ENCODE results near the gene SUPT3H.
A peak's percentile ranks its signal among the peaks of the same experiment; 100 is the strongest.
"Not testable (repeated sequence)": the region's sequence is repeated elsewhere in the genome, so short reads cannot be mapped to it uniquely, and the experiment has no call there.

Gene SUPT3H

DNA sequence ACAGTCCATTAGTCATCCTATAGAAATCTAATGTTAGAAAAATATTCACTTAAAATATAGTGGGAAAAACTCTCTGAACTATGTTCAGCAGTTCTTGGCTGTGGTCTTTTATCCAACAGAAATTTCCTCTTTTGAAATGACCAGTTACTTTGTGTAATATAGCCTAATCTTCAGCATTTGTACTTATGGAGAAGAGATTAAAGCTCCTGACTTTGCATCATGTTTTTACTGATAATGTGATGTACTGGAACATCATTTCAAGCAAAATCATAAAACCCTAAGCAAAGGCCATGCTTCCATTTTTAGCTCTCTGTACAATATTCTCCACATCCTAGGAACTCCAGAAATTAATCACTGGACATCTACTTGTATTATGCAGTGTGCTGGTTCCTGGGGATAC, 480.4 kb downstream of the SUPT3H start:
- no peaks in the 10 kb centered on the region for H3K9me3 ChIP-seq (ENCODE audit: low read depth, low read length)
- no peak overlapping the region for H3K9ac ChIP-seq (ENCODE audit: insufficient read length)
- no peak overlapping the region for H3K4me3 ChIP-seq
- no peak for TF ChIP-seq FOXP2 (optimal IDR thresholded peaks at IDR 0.05; ENCODE audit: control extremely low read depth, extremely low read length, insufficient read depth)
- TF ChIP-seq POLR2AphosphoS5 (IDR thresholded peaks at IDR 0.05; ENCODE audit: borderline replicate concordance, low read depth, low read length), result no peak
- no peak for TF ChIP-seq EZH2 (IDR thresholded peaks at IDR 0.05)
- H3K36me3 ChIP-seq (ENCODE audit: insufficient read depth, low read length), result no peaks in the 10 kb centered on the region
- no peak for DNase-seq (ENCODE audit: low read depth, low spot score)
- peak overlapping the region; percentile 58 for H3K27ac ChIP-seq

DNA sequence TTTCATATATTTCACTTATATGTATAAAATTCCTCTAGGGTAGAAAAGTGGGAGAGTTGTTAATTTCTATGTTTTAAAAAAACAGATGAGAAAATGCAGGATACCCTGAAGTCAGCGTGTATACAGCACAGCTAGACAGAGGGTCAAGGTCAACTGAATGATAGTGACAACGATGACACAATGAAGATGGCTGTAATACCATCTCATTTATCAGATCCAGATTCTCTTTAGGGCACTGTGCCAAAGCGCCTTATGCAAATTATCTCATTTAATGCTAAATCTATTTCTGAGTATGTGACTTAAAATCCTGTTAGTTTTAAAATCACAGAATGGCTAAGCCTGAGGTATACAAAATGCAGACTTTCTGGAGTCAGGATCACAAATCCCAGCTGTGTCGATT, 481.0 kb downstream of the SUPT3H start:
- Histone ChIP-seq H3K27ac (peak overlapping the region; percentile 58), H3K9ac (ENCODE audit: insufficient read length) (no peak overlapping the region), H3K36me3 (ENCODE audit: insufficient read depth, low read length) (no peaks in the 10 kb centered on the region), H3K9me3 (ENCODE audit: low read depth, low read length) (no peaks in the 10 kb centered on the region), H3K4me3 (peak overlapping the region; percentile 31; the same call in 1 of the 2 replicates)
- TF ChIP-seq FOXP2 (optimal IDR thresholded peaks at IDR 0.05; ENCODE audit: control extremely low read depth, extremely low read length, insufficient read depth), result no peak
- TF ChIP-seq POLR2AphosphoS5 (IDR thresholded peaks at IDR 0.05; ENCODE audit: borderline replicate concordance, low read depth, low read length), result no peak
- no peak for TF ChIP-seq EZH2 (IDR thresholded peaks at IDR 0.05)
- peak; percentile 51 for DNase-seq (ENCODE audit: low read depth, low spot score)

DNA sequence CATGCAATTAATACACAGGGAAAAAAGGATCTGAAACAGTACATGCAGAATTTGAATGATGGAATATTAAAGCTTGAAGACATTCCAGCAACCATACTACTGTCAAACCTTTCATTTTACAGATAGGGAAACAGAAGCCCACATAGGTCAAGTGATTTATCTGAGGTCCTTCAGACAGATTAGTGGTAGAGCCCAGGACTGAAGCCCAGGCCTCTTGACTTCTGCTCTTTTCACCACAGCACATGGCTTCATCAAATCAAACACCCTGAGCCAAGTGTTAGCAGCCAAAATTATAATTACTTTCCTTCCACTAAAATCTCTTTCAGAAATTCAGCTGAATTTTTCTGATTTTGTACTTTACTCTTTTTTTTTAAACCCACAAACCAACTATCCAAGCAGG, 485.2 kb downstream of the SUPT3H start:
- no peak for TF ChIP-seq FOXP2 (optimal IDR thresholded peaks at IDR 0.05; ENCODE audit: control extremely low read depth, extremely low read length, insufficient read depth)
- no peak for TF ChIP-seq EZH2 (IDR thresholded peaks at IDR 0.05)
- no peak for TF ChIP-seq POLR2AphosphoS5 (IDR thresholded peaks at IDR 0.05; ENCODE audit: borderline replicate concordance, low read depth, low read length)
- Histone ChIP-seq H3K36me3 (ENCODE audit: insufficient read depth, low read length) (no peaks in the 10 kb centered on the region), H3K27ac (no peak overlapping the region), H3K9me3 (ENCODE audit: low read depth, low read length) (no peaks in the 10 kb centered on the region), H3K9ac (ENCODE audit: insufficient read length) (no peak overlapping the region), H3K4me3 (no peak overlapping the region)
- no peak for DNase-seq (ENCODE audit: low read depth, low spot score)

DNA sequence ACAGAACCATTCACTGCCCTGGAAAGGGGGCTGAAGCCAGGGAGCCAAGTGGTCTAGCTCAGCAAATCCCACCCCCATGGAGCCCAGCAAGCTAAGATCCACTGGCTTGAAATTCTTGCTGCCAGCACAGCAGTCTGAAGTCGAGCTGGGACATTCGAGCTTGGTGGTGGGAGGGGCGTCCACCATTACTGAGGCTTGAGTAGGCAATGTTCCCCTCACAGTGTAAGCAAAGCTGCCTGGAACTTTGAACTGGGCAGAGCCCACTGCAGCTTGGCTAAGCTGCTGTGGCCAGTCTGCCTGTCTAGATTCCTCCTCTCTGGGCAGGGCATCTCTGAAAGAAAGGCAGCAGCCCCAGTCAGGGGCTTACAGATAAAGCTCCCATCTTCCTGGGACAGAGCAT, 498.7 kb downstream of the SUPT3H start:
- H3K9me3 ChIP-seq (ENCODE audit: low read depth, low read length); H3K27ac ChIP-seq; H3K9ac ChIP-seq (ENCODE audit: insufficient read length); H3K4me3 ChIP-seq; DNase-seq (ENCODE audit: low read depth, low spot score); H3K36me3 ChIP-seq (ENCODE audit: insufficient read depth, low read length): not testable (repeated sequence)

DNA sequence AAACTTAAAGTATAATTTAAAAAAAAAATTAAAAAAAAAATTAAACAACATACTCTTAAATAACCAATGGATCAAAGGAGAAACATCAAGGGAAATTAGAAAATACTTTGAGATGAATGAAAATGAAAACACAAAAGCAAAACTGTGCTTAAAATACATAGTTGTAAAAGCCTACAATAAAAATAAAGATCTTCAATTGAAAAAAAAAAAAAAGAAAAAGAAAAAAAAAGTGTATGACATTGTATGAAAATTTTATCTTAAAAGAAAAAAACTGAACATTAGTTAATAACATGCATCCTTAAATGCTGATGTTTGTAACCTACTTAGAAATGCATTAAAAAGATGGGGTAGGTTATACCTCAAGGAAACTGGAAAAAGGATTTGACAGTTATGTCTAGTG, 501.1 kb downstream of the SUPT3H start:
- H3K27ac ChIP-seq; H3K36me3 ChIP-seq (ENCODE audit: insufficient read depth, low read length); H3K9me3 ChIP-seq (ENCODE audit: low read depth, low read length); DNase-seq (ENCODE audit: low read depth, low spot score); H3K9ac ChIP-seq (ENCODE audit: insufficient read length); H3K4me3 ChIP-seq: not testable (repeated sequence)

DNA sequence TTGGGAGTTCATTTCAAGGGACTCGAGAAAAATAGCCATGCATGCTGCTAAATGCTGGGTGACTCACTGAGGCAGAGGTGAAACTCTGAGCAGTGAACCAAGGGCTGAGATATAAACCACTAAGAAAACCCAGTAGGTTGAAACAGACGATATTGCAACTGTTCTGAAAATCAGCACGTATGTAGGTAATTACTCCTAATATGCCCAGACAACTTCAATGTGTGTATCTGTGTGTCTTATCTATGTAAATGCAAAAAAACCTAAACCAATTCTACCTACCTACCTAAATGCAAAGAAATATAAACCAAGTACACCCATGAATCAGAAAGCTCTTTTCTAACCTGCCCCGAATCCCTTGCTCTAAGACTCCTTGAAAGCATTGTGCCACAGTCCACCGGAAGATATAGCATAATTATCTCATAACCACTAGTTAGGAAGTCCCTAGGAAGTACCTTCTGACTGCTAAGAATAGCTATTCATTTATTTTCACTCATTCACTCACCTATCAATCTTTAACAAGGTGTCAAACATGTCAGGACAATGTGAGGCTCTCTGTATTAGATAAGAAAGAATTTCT, 508.3 kb downstream of the SUPT3H start:
- Histone ChIP-seq H3K9ac (ENCODE audit: insufficient read length) (no peak overlapping the region), H3K4me3 (no peak overlapping the region), H3K9me3 (ENCODE audit: low read depth, low read length) (no peaks in the 10 kb centered on the region), H3K36me3 (ENCODE audit: insufficient read depth, low read length) (no peaks in the 10 kb centered on the region), H3K27ac (no peak overlapping the region)
- no peak for DNase-seq (ENCODE audit: low read depth, low spot score)
- no peak for TF ChIP-seq POLR2AphosphoS5 (IDR thresholded peaks at IDR 0.05; ENCODE audit: borderline replicate concordance, low read depth, low read length)
- TF ChIP-seq EZH2 (IDR thresholded peaks at IDR 0.05), result no peak
- TF ChIP-seq FOXP2 (optimal IDR thresholded peaks at IDR 0.05; ENCODE audit: control extremely low read depth, extremely low read length, insufficient read depth), result no peak

DNA sequence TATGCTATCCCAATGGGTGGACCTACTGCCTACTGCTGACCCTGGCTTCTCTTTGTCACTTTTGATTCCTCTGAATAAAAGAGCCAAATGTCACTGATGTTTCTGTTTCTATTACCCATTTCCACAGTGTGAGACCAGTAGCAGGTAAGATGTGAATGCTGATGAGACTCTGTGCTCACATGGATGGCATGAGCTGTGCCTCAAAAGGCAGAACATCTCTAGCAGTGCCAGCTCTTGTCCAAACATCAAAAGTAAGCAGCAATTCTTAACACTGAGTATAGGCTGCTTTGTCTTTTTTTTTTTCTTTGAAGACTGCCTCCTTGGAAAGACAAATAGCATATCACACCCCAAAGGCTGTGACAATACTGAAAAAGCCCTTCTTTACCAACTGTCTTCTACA, 508.8 kb downstream of the SUPT3H start:
- Histone ChIP-seq H3K9ac (ENCODE audit: insufficient read length) (no peak overlapping the region), H3K36me3 (ENCODE audit: insufficient read depth, low read length) (no peaks in the 10 kb centered on the region), H3K4me3 (no peak overlapping the region), H3K27ac (no peak overlapping the region), H3K9me3 (ENCODE audit: low read depth, low read length) (no peaks in the 10 kb centered on the region)
- TF ChIP-seq FOXP2 (optimal IDR thresholded peaks at IDR 0.05; ENCODE audit: control extremely low read depth, extremely low read length, insufficient read depth) (no peak), EZH2 (IDR thresholded peaks at IDR 0.05) (no peak), POLR2AphosphoS5 (IDR thresholded peaks at IDR 0.05; ENCODE audit: borderline replicate concordance, low read depth, low read length) (no peak)
- DNase-seq (ENCODE audit: low read depth, low spot score), result no peak

DNA sequence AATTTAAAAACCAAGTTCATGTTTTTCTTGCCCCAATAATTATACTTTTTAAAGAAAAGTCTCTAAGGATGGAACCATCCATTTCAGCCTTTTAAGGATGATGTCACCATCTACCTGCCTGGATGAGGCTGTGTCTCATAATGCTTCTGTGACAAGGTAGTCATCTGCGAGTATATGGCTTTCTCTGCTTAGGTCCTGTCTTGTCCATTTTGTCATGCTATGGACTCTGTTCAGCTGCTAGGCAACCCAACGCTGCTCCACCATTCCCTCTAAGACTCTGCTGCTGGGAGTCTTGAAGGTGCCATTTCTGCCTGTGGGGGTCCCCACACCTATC, 509.4 kb downstream of the SUPT3H start:
- no peak overlapping the region for H3K9ac ChIP-seq (ENCODE audit: insufficient read length)
- no peak overlapping the region for H3K27ac ChIP-seq
- H3K36me3 ChIP-seq (ENCODE audit: insufficient read depth, low read length), result no peaks in the 10 kb centered on the region
- DNase-seq (ENCODE audit: low read depth, low spot score), result no peak
- no peak overlapping the region for H3K4me3 ChIP-seq
- H3K9me3 ChIP-seq (ENCODE audit: low read depth, low read length), result no peaks in the 10 kb centered on the region
- TF ChIP-seq FOXP2 (optimal IDR thresholded peaks at IDR 0.05; ENCODE audit: control extremely low read depth, extremely low read length, insufficient read depth) (no peak), EZH2 (IDR thresholded peaks at IDR 0.05) (no peak), POLR2AphosphoS5 (IDR thresholded peaks at IDR 0.05; ENCODE audit: borderline replicate concordance, low read depth, low read length) (no peak)

DNA sequence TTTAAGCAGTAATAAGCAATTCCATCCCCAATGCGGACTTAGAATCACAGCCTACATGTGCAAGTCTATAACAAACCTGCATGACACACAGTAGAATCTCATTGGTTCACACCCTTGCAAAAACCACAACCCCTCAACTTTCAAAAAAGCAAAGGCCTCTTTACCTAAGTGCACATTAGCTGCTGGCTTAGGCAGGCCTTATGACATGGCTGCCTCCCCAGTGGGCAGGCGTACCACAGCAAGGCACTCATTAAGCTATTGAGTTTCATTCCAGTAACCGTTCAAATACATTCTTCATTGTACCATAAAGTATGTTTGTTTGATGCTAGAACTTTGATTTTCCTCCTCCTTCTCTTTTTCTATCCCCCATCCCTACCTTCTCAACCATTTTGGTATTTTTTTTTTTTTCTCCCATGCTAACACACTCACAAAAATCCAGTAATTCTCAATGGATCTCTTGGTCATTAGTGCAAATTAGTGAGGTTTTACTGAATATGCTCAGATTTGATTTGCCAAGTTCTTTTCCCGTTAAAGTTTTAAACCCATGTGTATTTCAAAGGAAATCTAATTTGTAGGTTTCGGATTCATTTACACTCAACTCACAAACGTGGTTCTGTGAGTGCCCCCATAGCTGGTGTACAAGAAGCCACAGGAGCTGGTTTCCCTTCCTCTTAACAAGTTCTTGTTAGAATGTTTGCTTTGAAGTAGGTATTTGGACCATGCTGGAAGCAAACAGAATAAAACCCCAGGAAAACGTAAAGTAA, 510.0 kb downstream of the SUPT3H start:
- DNase-seq (ENCODE audit: low read depth, low spot score), result no peak

DNA sequence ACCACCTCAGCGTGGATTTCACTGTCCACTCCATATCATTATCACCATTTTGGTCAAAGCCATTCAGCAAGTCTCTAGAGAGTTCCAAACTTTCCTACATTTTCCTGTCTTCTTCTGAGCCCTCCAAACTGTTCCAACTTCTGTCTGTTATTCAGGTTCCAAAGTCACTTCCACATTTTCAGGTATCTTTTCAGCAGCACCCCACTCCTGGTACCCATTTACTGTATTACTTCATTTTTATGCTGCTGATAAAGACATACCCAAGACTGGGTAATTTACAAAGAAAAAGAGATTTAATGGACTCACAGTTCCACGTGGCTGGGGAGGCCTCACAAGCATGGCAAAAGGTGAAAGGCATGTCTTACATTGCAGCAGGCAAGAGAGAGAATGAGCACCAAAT, 512.5 kb downstream of the SUPT3H start:
- H3K9ac ChIP-seq (ENCODE audit: insufficient read length); H3K27ac ChIP-seq; H3K36me3 ChIP-seq (ENCODE audit: insufficient read depth, low read length); H3K9me3 ChIP-seq (ENCODE audit: low read depth, low read length); H3K4me3 ChIP-seq; DNase-seq (ENCODE audit: low read depth, low spot score): not testable (repeated sequence)

More for the DNA sequence above, 510.0 kb downstream of the SUPT3H start:
- H3K9me3 ChIP-seq (ENCODE audit: low read depth, low read length), result no peaks in the 10 kb centered on the region
- no peaks in the 10 kb centered on the region for H3K36me3 ChIP-seq (ENCODE audit: insufficient read depth, low read length)
- H3K9ac ChIP-seq (ENCODE audit: insufficient read length), result no peak overlapping the region
- H3K27ac ChIP-seq, result no peak overlapping the region
- no peak overlapping the region for H3K4me3 ChIP-seq
- TF ChIP-seq EZH2 (IDR thresholded peaks at IDR 0.05) (no peak), FOXP2 (optimal IDR thresholded peaks at IDR 0.05; ENCODE audit: control extremely low read depth, extremely low read length, insufficient read depth) (no peak), POLR2AphosphoS5 (IDR thresholded peaks at IDR 0.05; ENCODE audit: borderline replicate concordance, low read depth, low read length) (no peak)

Data from SK-N-MC (cell line).